ENCODE data around the gene UGT1A5. TPM values are rescaled to one million over a fixed set of nuclear protein-coding genes. Genes with fewer than 3 reads are reported as not detected.

The UGT1A5 gene
- total RNA-seq, 1 donor from 2014 or later: not detected

- Histone ChIP-seq H3K9me3 (no peaks in the 10 kb centered on the region), H3K27ac (no peak overlapping the region), H3K4me1 (no peaks in the 10 kb centered on the region), H3K36me3 (no peaks in the 10 kb centered on the region), H3K27me3 (no peaks in the 10 kb centered on the region), H3K4me3 (no peak overlapping the region)
- no peak for TF ChIP-seq CTCF (IDR thresholded peaks at IDR 0.05)
- ATAC-seq: no peak
- no peak for DNase-seq
- intact Hi-C loops (cut with DNase I): no loop called here
These were observed 48.5 kb downstream of the UGT1A5 start for GRCh38 chr2:233761040-233761769.

GRCh38 chr2:233764264-233764663 is 51.6 kb downstream of the UGT1A5 start:
- ATAC-seq: no peak
- no peaks in the 10 kb centered on the region for H3K36me3 ChIP-seq

GRCh38 chr2:233764761-233765160 is 52.1 kb downstream of the UGT1A5 start:
- Histone ChIP-seq H3K36me3 (no peaks in the 10 kb centered on the region), H3K27ac (no peak overlapping the region), H3K9me3 (no peaks in the 10 kb centered on the region), H3K4me3 (no peak overlapping the region), H3K4me1 (no peaks in the 10 kb centered on the region), H3K27me3 (no peaks in the 10 kb centered on the region)
- ATAC-seq (no peak), DNase-seq (no peak)
- intact Hi-C loops (cut with DNase I): no loop called here
- no peak for TF ChIP-seq CTCF (IDR thresholded peaks at IDR 0.05)

More at GRCh38 chr2:233764264-233764663, 51.6 kb downstream of the UGT1A5 start:
- intact Hi-C loops (cut with DNase I): no loop called here
- no peaks in the 10 kb centered on the region for H3K27me3 ChIP-seq
- H3K9me3 ChIP-seq: no peaks in the 10 kb centered on the region
- no peak overlapping the region for H3K27ac ChIP-seq
- TF ChIP-seq CTCF (IDR thresholded peaks at IDR 0.05): no peak
- no peaks in the 10 kb centered on the region for H3K4me1 ChIP-seq
- DNase-seq: no peak
- H3K4me3 ChIP-seq: no peak overlapping the region

- Histone ChIP-seq H3K27me3 (no peaks in the 10 kb centered on the region), H3K4me3 (no peak overlapping the region), H3K27ac (no peak overlapping the region), H3K36me3 (no peaks in the 10 kb centered on the region), H3K9me3 (no peaks in the 10 kb centered on the region), H3K4me1 (no peaks in the 10 kb centered on the region)
- ATAC-seq (no peak), DNase-seq (no peak)
- intact Hi-C loops (cut with DNase I): no loop called here
- no peak for TF ChIP-seq CTCF (IDR thresholded peaks at IDR 0.05)
These were observed 53.7 kb downstream of the UGT1A5 start for GRCh38 chr2:233766416-233766815.

GRCh38 chr2:233768076-233768475 is 55.4 kb downstream of the UGT1A5 start:
- no peak overlapping the region for H3K4me3 ChIP-seq
- no peaks in the 10 kb centered on the region for H3K4me1 ChIP-seq
- H3K27me3 ChIP-seq: no peaks in the 10 kb centered on the region
- TF ChIP-seq CTCF (IDR thresholded peaks at IDR 0.05): no peak
- no peaks in the 10 kb centered on the region for H3K9me3 ChIP-seq
- ATAC-seq (no peak), DNase-seq (no peak)
- no peaks in the 10 kb centered on the region for H3K36me3 ChIP-seq
- intact Hi-C loops (cut with DNase I): no loop called here
- H3K27ac ChIP-seq: no peak overlapping the region

All from upper lobe of right lung (tissue), 1 donor.